ENCODE data around the gene PIBF1.
"Not testable (repeated sequence)": the region's sequence is repeated elsewhere in the genome, so short reads cannot be mapped to it uniquely, and the experiment has no call there.

The PIBF1 gene, protein sequence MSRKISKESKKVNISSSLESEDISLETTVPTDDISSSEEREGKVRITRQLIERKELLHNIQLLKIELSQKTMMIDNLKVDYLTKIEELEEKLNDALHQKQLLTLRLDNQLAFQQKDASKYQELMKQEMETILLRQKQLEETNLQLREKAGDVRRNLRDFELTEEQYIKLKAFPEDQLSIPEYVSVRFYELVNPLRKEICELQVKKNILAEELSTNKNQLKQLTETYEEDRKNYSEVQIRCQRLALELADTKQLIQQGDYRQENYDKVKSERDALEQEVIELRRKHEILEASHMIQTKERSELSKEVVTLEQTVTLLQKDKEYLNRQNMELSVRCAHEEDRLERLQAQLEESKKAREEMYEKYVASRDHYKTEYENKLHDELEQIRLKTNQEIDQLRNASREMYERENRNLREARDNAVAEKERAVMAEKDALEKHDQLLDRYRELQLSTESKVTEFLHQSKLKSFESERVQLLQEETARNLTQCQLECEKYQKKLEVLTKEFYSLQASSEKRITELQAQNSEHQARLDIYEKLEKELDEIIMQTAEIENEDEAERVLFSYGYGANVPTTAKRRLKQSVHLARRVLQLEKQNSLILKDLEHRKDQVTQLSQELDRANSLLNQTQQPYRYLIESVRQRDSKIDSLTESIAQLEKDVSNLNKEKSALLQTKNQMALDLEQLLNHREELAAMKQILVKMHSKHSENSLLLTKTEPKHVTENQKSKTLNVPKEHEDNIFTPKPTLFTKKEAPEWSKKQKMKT

GRCh38 chr13:72781451-72782439 lies at the start of gene PIBF1, which contains the start of gene DIS3:
Gene PIBF1, plus strand, starts transcription at chr13:72782133. Its CDS starts 1,337 bp downstream, at chr13:72783470.
Gene DIS3, minus strand, starts transcription at chr13:72781900. Its CDS starts 68 bp downstream, at chr13:72781832.
- peak; percentile 96 for DNase-seq

GRCh38 chr13:72737033-72737432 lies 44.9 kb upstream of the PIBF1 start:
- no peak for DNase-seq

DNA sequence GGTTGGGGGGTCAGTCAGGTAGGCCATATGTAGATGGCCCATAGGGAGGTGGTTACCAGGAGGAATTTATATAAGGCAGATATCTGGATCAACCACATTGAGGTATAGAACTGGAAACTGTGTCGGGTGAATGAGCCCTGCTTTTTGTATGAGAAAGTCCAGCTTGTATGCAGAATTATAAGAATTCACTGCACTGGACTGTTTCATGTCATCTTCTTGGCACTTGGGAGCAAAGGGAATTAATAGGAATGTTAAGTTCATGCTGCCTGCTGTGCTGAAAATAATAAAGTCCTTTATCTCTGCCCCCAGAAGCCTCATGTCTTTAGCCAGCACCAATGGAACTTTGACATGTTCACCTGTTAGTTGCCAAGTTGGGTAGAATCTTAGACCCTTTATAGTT lies 41.9 kb upstream of the PIBF1 start:
- no peak for DNase-seq

DNA sequence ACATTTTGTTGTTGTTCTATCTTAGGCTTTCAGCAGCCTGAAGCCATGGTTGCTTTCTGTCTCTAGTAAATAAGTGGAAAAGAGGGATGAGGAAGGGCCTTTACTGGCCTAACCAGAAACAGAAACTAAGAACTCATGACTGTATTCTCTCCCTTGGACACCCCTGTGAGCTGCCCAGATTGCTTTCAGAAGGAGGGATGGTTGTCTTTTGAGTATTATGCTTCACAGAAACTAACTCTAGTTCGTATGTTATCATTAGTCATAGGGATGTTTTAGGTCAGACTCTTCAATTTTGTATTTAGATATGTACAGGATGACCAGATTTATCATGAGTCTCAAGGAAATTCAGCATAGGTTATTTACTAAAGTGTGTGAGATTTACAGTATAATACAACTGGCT lies 36.7 kb upstream of the PIBF1 start:
- DNase-seq, result no peak

GRCh38 chr13:72751220-72751619 lies 30.7 kb upstream of the PIBF1 start:
- DNase-seq, result no peak

DNA sequence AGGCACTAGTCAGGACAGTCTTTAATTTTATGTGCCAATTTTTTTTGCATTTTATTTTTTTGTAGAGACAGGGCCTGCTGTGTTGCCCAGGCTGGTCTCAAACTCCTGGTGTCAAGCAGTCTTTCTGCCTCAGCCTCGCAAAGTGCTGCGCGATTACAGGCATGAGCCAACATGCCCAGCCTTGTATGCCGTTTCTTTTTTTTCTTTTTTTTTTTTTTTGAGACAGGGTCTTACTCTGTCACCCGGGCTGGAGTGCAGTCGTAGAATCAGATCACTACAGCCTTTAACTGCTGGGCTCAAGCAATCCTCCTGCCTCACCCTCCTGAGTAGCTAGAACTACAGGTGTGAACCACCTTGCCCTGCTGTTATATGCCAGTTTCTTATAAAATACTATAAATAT lies 27.8 kb upstream of the PIBF1 start:
- DNase-seq, result no peak

DNA sequence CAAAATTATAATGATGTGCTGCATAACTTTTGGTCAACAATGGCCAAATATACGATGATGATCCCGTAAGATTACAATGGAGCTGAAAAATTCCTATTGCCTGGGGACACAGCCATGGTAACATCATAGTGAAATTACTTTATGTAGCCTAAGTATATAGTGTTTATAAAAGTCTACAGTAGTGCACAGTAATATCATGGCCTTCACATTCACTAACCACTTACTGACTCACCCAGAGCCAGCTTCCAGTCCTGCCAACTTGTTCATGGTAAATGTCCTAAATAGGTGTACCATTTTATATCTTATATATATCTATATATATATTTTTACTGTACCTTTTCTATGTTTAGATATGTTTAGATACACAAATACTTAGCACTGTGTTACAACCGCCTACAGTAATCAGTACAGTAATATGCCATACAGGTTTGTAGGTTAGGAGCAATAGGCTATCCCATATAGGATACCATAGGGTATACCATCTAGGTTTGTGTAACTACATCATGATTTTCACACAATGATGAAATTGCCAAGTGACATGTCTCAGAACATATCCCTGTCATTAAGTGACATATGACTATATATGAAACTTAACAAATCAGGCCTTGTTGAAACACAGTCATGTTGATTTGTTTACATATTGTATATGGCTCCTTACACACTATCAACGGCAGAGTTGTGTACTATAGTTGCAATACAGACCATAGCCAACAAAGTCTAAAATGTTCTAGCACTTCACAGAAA lies 24.0 kb upstream of the PIBF1 start:
- DNase-seq, result no peak

DNA sequence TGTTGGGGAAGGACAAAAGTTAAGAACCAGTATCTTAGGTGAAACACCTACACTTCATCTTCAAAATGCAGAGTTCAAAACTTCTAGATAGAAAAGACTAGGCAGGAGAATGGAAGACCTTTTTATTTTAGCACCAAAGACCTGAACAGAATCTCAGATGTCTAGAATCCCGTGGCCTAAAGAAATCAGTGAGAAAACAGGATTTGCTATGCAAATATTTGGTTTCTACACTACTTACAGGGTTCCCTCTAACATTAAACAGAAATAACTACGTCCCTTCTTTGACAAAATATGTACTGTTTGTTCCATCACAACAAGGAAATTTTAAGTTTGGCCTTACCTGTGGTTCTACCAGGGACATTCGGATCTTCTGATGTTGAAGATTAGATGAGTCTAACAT lies 21.7 kb upstream of the PIBF1 start:
- no peak for DNase-seq

- DNase-seq, result no peak
These were observed 18.5 kb upstream of the PIBF1 start for GRCh38 chr13:72763411-72763810.

- no peak for DNase-seq
These were observed 7.9 kb upstream of the PIBF1 start for GRCh38 chr13:72774019-72774418.

DNA sequence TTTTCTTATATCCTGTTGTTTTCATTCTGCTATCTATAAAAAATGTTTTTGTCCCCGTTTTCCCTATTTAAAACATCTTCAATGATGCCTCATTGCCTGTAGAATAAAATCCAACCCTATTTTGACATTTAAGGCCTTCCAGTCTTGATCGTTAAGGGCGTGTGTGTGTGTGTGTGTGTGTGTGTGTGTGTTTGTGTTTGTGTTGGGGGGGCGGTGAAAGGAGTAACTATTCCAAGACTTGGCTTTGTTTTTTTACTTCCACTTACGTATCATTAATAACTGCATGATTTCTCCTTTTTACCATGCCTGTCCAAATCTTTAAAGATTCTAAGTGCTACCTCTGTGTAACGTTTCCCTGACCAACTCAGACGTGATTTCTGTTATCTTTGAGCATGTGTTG lies 784 bp downstream of the PIBF1 start:
- DNase-seq, result peak; percentile 9

- DNase-seq, result not testable (repeated sequence)
These were observed 2.7 kb downstream of the PIBF1 start for GRCh38 chr13:72784679-72785078.

DNA sequence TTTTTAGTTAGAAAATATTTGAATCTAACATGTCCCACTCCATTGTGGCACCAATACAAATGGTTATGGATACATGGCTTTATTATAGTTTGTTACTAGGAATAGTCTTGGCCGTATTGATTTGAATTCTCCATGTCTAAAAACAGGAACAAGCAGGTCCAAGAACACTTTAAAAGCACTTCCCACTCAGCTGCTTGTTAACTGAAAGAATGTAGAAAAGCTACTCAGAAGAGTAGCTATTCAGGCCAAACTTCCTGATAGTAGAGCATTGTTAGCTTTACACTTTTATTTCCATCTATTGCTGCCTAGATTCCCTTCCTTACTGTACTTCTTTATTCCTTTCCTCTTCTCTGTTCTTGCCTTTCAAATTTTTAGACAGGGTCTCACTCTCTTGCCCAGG lies 6.9 kb downstream of the PIBF1 start:
- DNase-seq, result no peak

DNA sequence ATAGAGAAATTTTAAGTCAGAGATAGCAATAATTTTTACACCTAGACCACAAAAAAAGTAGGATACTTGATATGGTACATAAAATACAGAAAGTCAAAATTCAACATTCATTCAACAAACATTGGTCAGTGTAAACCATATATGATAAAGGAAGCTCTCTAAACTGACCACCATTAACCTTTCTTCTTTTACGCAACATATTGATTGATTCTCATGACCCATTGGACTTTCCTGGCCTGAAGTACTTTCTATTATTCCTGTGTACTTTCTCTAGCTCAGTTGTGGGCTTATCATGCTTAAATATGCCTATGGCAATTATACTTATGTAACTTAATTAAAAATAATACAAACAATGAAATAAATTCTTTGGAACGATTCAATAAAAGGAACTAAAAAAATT lies 10.7 kb downstream of the PIBF1 start:
- DNase-seq, result no peak

GRCh38 chr13:72798817-72799216 lies 16.9 kb downstream of the PIBF1 start:
- DNase-seq, result no peak

- DNase-seq, result no peak
These were observed 22.4 kb downstream of the PIBF1 start for GRCh38 chr13:72804301-72804700.

DNA sequence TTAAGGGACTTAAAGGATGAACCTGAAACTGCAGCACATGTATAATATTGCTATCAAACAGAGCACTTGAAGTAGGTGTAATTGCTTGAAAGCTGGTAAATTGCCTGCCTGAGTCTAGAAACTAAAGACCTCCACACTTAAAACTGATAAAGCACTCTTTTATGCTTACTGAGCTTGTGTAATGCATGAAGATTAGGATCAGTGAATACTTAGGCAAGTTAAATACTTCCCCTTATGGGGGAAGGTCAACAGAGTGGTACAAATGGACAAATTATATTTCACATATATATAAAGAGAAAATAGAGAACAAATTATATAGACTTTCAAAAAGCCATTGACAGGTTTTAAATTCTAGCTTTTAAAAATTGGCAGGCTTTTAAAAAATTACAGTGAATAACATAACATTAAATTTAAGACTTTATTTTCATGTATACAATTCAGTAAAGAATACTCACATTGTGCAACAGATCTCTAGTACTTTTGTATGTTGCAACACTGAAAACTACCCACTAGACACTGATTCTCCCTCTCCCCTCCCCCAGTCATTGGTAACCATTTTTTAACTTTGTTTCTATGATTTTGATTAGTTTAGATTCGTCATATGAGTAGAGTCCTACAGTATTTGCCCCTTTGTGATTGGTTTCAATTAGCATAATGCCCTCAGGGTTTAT lies 23.9 kb downstream of the PIBF1 start:
- no peak for DNase-seq

GRCh38 chr13:72806514-72806913 lies 24.6 kb downstream of the PIBF1 start:
- DNase-seq, result not testable (repeated sequence)

GRCh38 chr13:72808917-72809500 lies 27.1 kb downstream of the PIBF1 start:
- DNase-seq, result no peak

DNA sequence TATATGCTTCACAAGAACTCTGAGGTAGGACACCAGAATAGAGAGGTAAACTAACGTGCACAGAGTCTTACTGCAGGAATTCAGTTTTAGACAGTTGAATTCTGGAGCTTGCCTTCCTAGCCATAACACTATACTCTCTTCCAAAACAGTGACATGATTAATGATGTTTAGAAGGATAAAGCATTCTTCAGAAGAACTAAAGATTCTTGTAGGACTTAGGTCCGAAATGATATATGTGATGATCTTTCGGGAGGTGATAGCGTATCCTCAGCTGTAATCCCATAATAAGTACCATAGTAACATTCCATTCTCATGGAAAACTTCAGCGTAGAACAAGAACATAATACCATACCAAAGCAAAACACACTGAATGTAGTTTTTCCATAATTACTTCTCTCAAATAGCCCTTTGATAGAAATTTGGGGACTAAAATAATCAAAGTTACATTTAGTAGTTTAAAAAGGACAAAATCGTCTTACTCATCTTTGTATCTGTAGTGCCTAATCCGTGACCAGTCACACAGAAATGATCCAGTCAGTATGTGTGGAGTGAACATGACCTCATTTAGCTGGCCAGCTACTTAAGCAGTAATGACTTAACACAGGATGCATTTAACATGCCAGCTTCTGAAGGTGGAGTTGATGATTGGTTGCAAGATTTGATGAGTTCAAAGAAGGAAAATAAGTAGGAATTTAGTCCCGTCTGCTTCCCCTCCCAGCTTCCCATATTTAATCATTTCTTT lies 38.4 kb downstream of the PIBF1 start:
- DNase-seq, result no peak

Data from NCI-H1417 treated with DMSO at 0.1 percent for 48 hours (cell line).